Measurements from ENCODE around the gene LRIG1.

DNA sequence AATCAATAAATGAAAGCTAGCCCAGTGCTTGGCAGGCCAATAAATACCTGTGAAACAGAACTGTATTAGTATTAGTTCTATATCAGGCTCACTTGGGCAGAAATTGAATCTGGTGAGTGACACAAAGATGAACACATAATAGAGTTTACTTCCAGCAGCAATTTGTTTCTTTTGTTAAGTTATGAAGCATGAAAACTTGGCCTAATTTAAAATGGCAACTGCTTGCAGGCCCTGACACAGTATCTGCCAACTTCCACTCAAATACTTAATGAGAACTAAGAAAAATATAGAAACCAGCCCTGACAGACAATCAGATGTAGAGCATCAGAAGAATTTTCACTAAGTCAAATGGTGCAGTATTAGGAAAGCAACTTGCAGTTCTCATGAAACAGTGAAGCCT, 37.6 kb upstream of the LRIG1 start:
- TF ChIP-seq ZNF24 (IDR thresholded peaks at IDR 0.05) (no peak), NR2F6 (CRISPR knock-in tag; IDR thresholded peaks at IDR 0.05) (no peak), ZNF232 (CRISPR knock-in tag; IDR thresholded peaks at IDR 0.05) (no peak)
- TF ChIP-seq, protein P1, sequence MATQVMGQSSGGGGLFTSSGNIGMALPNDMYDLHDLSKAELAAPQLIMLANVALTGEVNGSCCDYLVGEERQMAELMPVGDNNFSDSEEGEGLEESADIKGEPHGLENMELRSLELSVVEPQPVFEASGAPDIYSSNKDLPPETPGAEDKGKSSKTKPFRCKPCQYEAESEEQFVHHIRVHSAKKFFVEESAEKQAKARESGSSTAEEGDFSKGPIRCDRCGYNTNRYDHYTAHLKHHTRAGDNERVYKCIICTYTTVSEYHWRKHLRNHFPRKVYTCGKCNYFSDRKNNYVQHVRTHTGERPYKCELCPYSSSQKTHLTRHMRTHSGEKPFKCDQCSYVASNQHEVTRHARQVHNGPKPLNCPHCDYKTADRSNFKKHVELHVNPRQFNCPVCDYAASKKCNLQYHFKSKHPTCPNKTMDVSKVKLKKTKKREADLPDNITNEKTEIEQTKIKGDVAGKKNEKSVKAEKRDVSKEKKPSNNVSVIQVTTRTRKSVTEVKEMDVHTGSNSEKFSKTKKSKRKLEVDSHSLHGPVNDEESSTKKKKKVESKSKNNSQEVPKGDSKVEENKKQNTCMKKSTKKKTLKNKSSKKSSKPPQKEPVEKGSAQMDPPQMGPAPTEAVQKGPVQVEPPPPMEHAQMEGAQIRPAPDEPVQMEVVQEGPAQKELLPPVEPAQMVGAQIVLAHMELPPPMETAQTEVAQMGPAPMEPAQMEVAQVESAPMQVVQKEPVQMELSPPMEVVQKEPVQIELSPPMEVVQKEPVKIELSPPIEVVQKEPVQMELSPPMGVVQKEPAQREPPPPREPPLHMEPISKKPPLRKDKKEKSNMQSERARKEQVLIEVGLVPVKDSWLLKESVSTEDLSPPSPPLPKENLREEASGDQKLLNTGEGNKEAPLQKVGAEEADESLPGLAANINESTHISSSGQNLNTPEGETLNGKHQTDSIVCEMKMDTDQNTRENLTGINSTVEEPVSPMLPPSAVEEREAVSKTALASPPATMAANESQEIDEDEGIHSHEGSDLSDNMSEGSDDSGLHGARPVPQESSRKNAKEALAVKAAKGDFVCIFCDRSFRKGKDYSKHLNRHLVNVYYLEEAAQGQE (IDR thresholded peaks at IDR 0.05; ENCODE audit: borderline replicate concordance) = no peak
- TF ChIP-seq, protein P1 (CRISPR knock-in tag; IDR thresholded peaks at IDR 0.05; ENCODE audit: low read depth) = no peak
- TF ChIP-seq, protein P2, sequence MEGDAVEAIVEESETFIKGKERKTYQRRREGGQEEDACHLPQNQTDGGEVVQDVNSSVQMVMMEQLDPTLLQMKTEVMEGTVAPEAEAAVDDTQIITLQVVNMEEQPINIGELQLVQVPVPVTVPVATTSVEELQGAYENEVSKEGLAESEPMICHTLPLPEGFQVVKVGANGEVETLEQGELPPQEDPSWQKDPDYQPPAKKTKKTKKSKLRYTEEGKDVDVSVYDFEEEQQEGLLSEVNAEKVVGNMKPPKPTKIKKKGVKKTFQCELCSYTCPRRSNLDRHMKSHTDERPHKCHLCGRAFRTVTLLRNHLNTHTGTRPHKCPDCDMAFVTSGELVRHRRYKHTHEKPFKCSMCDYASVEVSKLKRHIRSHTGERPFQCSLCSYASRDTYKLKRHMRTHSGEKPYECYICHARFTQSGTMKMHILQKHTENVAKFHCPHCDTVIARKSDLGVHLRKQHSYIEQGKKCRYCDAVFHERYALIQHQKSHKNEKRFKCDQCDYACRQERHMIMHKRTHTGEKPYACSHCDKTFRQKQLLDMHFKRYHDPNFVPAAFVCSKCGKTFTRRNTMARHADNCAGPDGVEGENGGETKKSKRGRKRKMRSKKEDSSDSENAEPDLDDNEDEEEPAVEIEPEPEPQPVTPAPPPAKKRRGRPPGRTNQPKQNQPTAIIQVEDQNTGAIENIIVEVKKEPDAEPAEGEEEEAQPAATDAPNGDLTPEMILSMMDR (IDR thresholded peaks at IDR 0.05 in 2 of 3, conservative IDR thresholded peaks at IDR 0.05 in 1 of 3; ENCODE audit: insufficient read depth in 2 of 3, low read depth in 1 of 3, low read length in 3 of 3) = no peak
